NCI-H345 (cell line): ENCODE measurements around the gene NUCKS1.
"Not testable (repeated sequence)": the region's sequence is repeated elsewhere in the genome, so short reads cannot be mapped to it uniquely, and the experiment has no call there.

Experiments used
- DNase-seq: peaks from one replicate; lab custom pipeline; 2025; lab: John Stamatoyannopoulos, UW

The NUCKS1 gene

DNA sequence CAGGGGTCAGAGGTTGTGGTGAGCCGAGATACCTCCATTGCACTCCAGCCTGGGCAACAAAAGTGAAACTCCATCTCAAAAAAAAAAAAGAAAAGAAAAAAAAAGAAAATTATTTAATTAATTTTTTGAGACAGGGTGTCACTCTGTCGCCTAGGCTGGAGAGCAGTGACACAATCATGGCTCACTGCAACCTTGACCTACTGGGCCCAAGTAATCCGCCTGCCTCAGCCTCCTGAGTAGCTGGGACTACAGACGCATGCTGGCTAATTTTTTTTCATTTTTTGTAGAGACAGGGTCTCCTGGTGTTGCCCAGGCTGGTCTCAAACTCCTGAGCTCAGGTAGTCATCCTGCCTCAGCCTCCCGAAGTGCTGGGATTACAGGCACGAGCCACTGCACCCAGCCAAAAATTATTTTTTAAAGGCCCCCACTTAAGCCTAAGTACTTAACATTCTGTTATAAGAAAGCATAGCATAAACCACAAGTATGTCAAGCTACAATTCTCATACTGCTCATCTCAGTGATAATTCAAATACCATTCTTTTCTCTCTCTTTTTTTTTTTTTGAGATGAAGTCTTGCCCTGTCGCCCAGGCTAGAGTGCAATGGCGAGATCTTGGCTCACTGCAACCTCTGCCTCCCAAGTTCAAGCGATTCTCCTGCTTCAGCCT, 19.9 kb downstream of the NUCKS1 start:
- no peak for DNase-seq

DNA sequence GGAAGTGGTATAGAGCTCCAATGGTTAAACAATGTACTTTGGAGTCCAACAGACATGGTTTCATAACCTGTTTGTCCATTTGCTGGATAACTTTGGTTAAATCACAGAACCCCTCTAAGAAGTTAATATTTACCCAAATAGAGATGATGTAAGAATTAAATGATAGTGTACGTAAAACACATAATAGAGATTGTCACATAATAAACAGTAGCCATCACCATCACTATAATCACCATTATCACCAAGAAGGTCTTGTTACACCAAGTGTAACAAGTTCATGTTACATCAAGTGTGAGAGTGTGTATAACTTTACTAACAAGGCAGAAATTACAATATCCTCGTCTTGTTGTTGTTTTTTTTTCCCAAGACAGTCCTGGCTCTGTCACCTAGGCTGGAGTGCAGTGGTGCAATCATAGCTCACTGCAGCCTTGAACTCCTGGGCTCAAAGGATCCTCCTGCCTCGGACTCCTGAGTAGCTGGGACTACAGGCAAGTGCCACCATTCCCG, 23.3 kb downstream of the NUCKS1 start:
- DNase-seq, result no peak

DNA sequence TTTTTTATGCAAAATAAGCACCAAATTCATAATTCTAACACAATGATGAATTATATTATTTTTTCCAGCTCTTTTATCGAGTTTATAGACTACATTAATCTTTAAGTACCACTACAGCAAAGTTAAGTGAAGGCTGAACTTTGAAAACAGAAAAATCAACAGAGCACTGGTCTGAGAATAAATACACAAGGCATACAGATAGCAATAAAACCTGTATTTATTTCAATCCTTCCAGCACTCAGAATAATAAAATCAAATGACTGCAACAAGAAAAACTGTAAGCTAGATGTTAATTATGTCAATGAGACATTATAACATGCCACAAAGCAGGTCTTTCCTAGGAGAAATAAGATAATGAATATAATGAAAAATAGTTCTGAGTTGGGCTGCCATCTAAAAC, 24.5 kb downstream of the NUCKS1 start:
- no peak for DNase-seq

DNA sequence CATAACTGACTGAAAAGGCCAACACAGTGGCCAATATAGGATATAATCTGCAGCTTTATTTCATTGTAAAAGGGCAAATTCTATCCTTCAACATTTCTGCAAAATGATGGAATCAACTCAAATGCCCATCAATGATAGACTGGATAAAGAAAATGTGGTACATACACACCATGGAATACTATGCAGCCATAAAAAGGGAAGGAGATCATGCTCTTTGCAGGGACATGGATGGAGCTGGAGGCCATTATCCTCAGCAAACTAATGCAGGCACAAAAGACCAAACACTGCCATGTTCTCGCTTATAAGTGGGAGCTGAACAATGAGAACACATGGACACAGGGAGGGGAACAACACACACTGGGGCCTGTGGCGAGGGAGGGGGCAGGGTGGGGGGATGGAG, 29.2 kb downstream of the NUCKS1 start:
- not testable (repeated sequence) for DNase-seq

DNA sequence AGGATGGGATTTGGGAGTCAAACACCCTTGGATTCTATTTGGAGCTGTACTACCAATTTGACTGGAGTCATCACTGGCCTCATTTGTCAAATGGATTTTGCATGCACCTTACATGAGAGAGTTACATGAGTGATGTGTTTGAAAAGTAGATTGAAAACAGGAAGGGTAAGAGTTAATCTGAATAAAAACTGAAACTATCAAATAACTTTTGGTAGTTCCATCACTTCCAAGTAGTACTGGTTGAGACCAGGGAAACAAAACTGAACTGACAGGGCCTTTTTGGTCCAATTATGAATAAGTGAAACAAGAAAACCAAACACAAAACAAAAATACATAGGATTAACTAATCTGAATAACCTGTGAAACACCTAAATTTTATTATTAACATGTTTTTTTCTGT, 30.2 kb downstream of the NUCKS1 start:
- no peak for DNase-seq

DNA sequence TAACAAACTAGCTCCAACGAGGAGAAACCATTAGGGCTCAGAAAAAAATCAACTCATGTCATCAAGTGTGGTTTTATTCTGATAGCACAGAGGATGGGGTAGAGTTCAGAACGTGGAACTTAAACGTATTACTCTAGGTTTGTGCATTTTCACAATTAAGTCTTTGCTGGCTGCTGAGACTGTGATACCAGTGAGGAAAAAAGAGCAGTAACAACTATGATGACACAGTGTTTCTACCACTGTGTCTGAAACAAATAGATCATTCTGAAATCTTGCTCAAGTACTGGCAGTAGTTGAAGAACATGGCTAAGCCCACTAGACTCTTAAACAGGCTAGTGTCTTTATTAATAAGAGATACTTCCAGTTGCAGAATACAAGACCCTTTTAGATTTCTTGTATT, 31.0 kb downstream of the NUCKS1 start:
- DNase-seq, result no peak

DNA sequence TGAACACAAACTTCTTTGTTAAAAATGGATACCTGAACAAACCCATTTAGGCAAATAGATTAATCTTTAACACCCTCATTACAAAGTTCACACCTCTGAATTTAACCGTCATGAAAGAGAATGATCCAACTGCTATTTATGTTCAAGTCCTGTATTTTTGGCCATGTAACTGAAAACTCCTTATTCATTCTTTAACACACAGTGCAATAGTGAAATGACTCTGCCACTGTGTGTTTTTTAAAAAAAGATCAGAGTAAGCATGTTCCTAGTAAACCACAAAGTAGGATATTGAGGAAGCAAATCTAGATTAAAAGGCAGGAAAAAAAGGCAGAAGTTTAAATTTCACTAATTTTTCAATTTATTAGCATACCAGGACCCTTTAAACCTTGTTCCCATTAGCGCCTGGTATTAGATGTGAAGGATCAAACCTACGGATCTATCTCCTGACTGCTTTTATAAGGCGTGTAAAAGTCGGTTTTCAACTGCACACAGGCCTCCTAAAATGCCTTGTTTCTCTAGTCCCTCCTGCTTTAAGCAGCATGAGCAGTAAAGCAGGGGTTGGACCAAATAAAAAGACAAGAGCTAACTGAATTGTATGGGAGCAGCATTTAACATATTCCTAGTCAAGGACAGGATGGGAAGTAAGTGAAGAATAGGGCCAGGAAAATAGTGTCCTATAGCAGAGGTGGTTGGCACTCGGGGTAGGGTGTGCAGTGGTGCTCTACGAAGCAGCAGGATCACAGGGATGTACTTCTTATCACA, 33.4 kb downstream of the NUCKS1 start:
- no peak for DNase-seq

DNA sequence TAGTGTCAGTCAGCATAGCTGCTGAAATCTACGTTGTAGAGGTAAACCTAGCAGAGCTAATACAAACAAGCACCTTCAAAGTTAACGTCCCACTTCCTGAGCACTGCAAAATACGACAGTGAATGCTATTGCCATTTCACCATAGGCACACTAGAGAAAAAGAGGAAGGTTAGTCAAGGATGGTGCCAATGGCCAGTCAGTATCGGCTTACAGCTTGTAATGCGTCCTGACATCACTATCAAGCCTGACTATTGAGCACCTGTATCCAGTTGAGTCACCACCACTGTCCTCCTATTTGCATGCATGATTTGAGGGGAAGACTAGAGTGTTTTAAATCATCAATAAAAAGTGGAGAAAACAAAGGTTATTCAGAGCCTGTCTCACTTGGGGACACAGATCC, 34.4 kb downstream of the NUCKS1 start:
- no peak for DNase-seq

DNA sequence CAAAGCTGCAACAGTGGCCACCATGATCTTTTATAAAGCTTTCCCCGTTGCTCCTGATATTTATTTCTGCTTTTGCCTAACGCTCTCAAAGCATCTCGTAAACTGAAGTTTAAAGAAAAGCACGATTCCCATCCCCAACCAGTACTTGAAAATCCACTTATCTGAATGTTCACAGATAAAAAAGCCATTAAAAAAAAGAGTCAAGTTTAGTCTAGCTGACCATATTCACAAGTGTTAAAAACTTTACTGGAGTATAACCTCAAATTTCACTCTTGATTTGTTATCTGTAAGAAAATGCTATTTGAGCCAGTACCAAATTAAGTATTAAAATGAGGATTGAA, 35.1 kb downstream of the NUCKS1 start:
- no peak for DNase-seq

DNA sequence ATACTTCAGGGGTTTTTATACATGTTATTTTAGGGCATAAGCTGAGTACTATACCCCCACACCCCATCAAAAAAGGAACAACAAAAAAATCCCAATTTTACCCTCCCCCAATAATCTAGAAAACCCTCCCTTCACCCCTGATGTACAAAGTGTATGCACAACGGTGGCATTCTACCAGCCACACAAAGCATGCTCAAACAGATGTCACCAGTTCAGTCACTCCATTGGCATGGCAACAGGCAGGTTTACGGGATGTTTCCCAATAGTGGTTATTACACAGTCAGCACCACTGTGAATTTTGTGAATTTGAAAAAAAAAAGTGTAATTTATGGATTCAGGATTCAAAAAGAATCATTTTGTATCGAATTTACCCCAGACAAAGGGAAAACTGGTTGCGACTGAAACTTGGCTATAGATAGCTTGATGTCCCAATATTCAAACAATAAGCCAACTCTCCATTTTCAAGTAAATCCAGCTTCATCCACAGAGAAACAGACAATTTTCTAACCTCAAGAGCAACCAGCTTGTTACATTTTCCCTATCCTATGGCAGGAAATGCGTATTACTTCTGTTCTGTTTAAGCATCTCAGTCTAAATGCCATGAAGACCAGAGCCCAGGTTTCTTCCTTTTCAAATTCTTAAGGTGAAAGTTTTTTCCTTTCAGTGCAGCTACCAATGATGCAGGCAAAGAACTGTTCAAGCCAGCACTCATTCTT, 35.6 kb downstream of the NUCKS1 start:
- DNase-seq, result no peak

DNA sequence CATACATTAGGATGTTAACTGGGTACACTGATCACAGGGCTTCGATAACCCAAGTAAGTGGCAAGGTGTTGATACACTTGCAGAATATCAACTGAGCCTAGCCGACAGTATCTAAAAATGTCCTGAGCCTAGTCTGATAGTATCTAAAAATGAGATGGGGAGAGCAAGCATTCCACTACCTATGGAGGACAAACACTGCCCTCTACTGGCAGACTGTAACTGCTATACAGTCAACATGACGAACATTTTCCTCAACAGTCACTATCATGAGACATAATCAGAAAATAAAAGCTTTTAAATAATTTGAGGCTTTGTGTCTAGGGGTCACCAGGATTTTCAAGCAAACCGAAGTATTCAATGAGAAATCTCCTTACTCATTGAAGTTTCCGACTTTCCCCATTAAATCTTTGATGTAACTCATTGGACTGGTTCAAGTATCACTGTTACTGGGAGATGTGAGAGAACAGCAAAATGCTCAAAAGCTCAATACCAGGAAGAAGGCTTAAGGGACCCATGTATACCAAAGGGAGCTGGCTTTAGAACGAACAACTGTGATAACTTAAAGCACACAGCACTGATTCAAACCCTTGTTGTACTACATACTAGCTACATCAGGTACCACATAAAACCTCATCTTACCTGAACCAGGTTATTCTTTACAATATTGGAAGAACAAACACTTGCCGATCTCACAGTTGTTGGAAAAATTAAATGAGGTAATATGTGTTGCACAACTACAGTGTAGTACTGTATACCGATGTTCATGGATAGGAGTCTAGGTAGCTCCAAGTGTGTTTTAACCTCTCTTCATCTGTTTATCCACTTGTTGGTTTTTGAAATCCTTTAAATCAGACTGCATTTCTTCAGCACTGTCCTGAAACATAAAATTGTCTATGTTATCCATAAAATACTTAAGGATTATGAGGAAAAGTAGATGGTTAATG, 38.6 kb downstream of the NUCKS1 start:
- peak; percentile 71 for DNase-seq

DNA sequence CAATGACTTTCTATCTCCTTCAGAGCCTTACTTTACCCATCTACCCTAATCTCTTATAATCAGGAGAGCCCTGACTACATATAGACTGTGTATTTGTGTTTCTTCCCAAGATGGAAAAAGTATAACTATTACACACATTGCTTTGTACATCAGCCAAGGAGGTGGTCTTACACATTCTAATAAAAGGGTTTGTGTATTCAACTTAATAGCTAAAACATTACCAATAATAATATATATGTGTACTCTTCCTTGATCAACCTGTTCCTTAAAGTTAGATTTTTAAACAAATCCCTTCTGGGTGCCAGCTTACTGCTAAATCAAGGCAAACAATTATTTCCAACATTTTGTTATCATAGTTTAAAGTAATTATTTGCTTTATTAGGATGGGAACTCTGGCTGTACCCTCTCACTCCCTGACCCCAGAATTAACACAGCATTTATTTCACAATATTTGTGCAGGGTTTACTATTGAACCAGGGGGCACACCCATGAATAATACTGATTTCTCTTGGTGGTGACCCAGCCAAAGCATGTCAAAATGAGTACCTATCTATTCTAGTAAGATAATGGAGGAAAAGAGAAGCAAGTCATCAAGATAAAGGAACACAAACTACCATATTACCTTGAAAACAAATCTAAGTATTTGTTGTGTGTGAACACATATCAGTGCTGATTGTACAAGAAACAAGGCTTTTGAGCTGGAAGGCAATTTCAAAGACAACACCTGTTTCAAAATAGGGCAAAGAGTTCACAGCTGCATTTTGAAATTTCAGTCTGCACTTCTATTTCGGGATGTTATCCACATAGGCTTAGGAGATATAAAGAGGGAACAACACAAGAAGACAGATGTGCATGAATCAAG, 39.5 kb downstream of the NUCKS1 start:
- no peak for DNase-seq

DNA sequence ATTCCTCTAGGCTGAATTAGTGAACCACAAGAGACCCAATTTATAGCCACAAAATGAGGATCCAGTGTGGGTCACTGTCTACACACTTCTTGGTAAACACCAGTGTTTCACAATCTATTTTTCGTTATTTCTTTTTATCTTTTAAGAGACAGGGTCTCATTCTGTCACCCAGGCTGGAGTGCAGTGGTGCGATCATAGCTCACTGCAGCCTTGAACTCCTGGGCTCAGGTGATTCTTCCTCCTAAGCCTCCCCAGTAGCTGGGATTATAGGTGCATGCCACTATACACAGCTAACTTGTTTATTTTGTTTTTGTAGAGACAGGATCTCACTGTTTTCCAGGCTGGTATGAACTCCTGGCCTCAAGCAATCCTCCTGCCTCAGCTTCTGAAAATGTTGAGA, 40.3 kb downstream of the NUCKS1 start:
- no peak for DNase-seq

DNA sequence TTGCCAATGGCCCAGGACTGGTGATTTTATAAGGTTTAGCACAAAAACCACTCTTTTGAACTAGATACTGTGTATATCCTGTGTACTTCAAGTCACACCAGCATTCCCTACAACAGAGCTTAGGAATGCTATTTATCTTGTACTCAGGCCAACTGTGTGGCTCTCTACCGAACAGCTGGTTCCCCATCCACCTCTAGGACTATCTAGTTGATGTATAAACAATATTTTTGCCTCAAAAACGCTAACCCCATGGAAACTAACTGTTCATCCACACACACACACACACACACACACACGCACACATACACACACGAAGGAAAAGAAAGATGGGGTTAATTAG, 41.0 kb downstream of the NUCKS1 start:
- DNase-seq, result no peak

DNA sequence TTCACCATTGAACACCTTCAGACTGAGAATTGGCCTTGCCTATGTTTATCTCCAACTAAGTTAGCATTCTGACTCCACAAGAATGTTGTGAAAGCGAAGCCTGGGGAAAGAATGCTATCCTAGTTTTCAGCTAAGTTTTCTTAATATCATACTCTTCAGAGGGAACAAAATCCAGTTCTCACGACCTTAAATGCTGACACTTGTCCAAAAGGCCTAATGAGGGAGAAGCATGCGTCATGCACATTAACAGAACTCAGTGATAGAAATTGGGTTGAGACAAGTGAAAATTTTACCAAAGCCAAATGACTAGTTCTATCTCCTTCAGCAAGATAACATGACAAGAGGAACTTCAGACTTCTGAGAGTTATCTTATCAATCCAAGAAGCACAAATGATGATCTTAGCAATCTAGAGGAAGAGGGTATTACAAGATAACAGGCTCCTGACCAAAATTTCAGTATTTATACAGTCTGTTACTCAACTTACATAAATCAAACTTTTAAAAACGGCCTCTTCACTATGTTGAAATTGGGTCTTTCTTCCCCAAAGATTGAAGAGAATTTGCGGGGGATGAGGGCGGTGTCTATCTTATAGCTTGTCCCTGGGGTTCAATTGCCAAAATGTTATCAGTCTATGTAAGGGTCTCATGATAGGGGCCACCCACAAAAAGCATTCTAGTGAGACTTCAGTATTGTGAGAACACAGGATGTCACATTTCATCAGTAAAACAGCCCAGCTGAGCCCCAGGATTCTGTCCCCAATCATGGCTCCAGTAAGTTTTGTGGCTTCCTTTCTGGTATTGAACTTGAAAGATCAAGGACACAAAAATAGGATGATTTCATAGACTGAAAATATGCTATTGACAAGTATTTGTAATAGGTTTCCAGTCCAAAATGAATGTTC, 43.1 kb downstream of the NUCKS1 start:
- no peak for DNase-seq

DNA sequence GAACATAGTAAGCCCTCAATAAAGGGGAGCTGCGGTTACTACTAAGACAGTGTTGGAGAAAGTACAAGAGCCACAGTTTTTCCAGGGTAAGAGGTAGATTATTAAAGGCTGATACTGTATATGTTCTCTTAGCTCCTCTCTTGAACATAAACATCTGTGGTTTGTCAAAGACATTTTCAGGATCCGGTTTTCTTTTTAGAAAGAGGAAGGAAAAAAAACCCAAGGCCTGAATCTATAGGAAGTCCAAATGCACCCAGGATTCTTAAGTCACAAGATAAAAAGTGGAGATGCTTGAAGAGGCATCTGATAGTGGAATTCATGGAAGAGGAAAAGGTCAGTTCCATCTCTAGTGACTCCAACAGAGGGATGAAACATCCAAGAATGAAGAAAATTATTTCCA, 45.1 kb downstream of the NUCKS1 start:
- DNase-seq, result no peak

DNA sequence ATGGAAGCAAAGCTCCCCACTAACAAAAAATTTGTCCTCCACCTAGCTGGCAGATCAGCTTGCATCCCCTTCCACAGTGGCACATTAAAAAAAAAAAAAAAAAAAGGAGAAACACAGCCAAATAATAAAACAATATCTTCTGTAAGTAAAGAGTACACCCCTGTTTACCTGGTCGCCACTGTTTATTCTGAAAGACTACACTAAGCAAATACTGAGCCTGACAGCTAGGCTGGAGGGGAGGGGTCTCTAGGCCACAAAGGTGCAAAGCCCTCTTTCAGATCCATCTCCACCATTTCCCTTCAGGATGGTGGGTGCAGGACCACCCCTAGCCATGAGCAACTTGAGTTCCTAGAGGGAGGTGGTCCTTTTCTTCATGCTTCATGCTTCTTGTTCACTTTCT, 46.9 kb downstream of the NUCKS1 start:
- peak; percentile 48 for DNase-seq

DNA sequence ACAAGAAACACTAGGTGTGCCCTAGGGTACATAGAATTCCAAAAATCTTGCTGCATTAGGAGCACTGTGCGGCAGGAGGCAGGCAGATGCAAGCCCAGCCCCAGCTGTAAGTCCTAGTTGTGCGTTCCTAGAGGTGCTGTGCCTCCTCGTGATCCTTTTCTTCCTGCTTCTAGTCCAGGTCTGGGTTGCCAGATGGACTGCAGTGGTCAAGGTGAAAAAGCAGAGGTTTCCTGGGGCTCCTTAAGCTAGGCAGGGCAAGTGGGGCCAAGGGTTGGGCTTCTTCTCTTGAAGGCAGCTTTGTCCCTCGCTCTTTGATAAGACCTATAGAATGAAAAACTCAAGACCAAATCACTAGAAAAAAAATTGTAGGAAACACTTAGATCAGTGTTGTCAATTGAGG, 48.1 kb downstream of the NUCKS1 start:
- DNase-seq, result no peak

DNA sequence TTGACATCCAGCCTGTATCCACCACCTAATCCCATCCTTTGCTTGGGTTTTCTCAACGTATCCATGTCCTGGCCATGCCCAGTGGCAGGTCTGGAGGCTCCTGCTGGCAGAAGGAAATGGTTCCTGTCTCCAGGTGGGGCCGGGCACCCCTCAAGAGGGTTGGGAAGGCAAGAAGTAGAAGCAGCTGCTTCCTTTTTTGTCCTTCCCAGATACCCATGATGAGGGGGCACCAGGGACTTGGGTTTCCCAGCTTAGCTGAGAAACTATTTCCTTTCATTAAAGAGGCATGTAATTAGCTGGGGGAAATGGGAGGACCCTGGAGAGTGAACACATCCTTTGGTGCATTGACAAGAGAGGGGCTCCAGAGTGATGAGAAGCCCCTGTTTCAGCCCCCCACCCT, 48.6 kb downstream of the NUCKS1 start:
- DNase-seq, result no peak

DNA sequence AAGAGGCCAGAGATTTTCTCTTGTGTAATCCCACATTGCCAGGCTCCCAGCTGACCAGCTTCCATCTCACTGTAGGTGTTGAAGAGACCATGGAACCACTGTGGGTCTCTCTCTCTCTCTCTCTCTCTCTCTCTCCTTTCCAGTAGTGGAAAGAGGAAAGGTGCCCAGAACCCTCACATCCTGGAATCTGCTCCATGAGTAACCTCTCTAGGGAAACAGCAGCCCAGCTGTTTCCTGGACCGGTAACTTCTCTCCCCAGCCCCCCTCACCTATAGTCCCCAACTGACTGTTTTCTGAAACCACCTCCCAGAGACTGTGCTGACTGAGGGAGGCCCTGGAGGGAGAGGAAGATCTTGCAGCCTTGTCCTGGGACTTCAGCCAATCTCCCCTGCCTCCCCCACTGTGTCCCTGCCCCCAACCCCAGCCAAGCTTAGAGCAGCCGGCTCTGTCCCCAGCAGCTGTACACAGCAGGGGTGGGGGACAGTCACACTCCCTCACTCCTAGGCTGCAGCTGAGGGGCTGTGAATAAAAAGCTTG, 49.0 kb downstream of the NUCKS1 start:
- DNase-seq, result peak; percentile 28
